ENCODE results near the gene AKR1B15. TPM values are rescaled to one million over a fixed set of nuclear protein-coding genes. Genes with fewer than 3 reads are reported as not detected.

Gene AKR1B15
- total and polyA plus RNA-seq, 2 of the 4 experiments (the other 2 are of a cell fraction): not detected

DNA sequence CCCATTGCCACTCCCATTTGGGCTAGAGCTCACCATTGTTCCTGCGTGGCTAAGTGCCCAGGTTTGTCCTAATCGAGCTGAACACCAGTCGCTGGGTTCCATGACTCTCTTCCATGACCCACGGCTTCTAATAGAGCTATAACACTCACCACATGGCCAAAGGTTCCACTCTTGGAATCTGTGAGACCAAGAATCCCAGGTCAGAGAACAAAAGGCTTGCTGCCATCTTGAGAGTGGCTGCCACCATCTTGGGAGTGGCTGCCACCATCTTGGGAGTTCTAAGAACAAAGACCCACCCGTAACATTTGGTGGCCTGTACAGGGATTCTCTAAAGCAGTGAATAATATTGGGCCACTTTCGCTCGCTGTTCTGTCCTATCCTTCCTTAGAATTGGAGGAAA, 37.0 kb downstream of the AKR1B15 start:
- H3K27ac ChIP-seq (ENCODE audit: insufficient read depth, low read length): no peak overlapping the region
- no peak overlapping the region for H2BK5ac ChIP-seq (ENCODE audit: low read depth, low read length, poor library complexity, severe bottlenecking)
- no peak overlapping the region for H3K56ac ChIP-seq (ENCODE audit: extremely low read depth, insufficient read depth, low read length)
- no peak overlapping the region for H2BK20ac ChIP-seq (ENCODE audit: low read depth, low read length)
- H4K8ac ChIP-seq (ENCODE audit: low read depth in 2 of 2, low read length in 2 of 2): no peak overlapping the region
- POLR2A ChIA-PET (ENCODE audit: unreplicated experiment): no interaction called here
- H4K20me1 ChIP-seq (ENCODE audit: insufficient read depth, low read length): no peaks in the 10 kb centered on the region
- no peak overlapping the region for H3K18ac ChIP-seq (ENCODE audit: low read depth, low read length)
- H3K9me1 ChIP-seq (ENCODE audit: insufficient read depth, low read length): no peaks in the 10 kb centered on the region
- H3K4me3 ChIP-seq (ENCODE audit: insufficient read depth, low read depth, low read length): no peak overlapping the region
- H3K4me2 ChIP-seq (ENCODE audit: low read depth, low read length): no peak overlapping the region
- H3K14ac ChIP-seq (replicated peaks; ENCODE audit: low read depth, low read length): no peak overlapping the region
- no peaks in the 10 kb centered on the region for H3K36me3 ChIP-seq (ENCODE audit: control insufficient read depth, insufficient read depth, low read length)
- no peak overlapping the region for H4K91ac ChIP-seq (ENCODE audit: insufficient read depth, low read depth, low read length)
- no peak for TF ChIP-seq NFE2L2 (IDR thresholded peaks at IDR 0.05; ENCODE audit: low read depth, low read length)
- no peak for TF ChIP-seq MAFK (IDR thresholded peaks at IDR 0.05; ENCODE audit: low read depth, low read length)
- TF ChIP-seq RFX5 (IDR thresholded peaks at IDR 0.05; ENCODE audit: low read depth, low read length): no peak
- no peak for TF ChIP-seq MXI1 (IDR thresholded peaks at IDR 0.05; ENCODE audit: borderline replicate concordance, low read depth, low read length)
- no peak for TF ChIP-seq POLR2A (IDR thresholded peaks at IDR 0.05; ENCODE audit: low read depth, low read length)
- H2AK5ac ChIP-seq (ENCODE audit: low read depth, low read length): no peak overlapping the region
- H3K4me1 ChIP-seq (ENCODE audit: control insufficient read depth, insufficient read depth, low read length): no peaks in the 10 kb centered on the region
- peaks cover 18% of the 10 kb centered on the region for H3K27me3 ChIP-seq (ENCODE audit: control insufficient read depth, insufficient read depth, low read length)
- DNase-seq (no peak), ATAC-seq (ENCODE audit: low read depth) (no peak)
- BruUV-seq (replicated peaks): no TSS peak
- no peak overlapping the region for H3K9ac ChIP-seq (ENCODE audit: low read depth, low read length)
- 73% methylated on average over 6 of the region's 7 CpGs; no CpG with 5 or more reads in 1 of the 2 experiments for WGBS, 2 experiments (ENCODE audit: extremely low coverage in 2 of 2, insufficient read length in 1 of 2)
- H2AFZ ChIP-seq (replicated peaks; ENCODE audit: low read length, poor library complexity): no peak overlapping the region
- dilution Hi-C loops (cut with HindIII; ENCODE audit: low sequenced_read_pairs, unreplicated experiment) (no loop called here), intact Hi-C loops (cut with micrococcal nuclease) (loop anchor here (5.0 kb wide), 1 partner anchor 209 kb away; no protein-coding TSS in a partner anchor), in situ Hi-C loops (cut with MboI; ENCODE audit: low sequenced_read_pairs) (no loop called here)
- H3K4ac ChIP-seq (ENCODE audit: low read depth, low read length): no peak overlapping the region
- no peak overlapping the region for H2AK9ac ChIP-seq (replicated peaks; ENCODE audit: low read depth, low read length, poor library complexity)
- no peak overlapping the region for H3K23ac ChIP-seq (ENCODE audit: low read depth, low read length)
- H3K79me1 ChIP-seq (ENCODE audit: low read depth in 1 of 2, low read length in 2 of 2): no peaks in the 10 kb centered on the region
- no peak overlapping the region for H2BK15ac ChIP-seq (ENCODE audit: low read depth, low read length)
- H4K5ac ChIP-seq (ENCODE audit: low read depth, low read length): no peak overlapping the region
- CTCF ChIA-PET: no interaction called here
- no peaks in the 10 kb centered on the region for H3K9me3 ChIP-seq (ENCODE audit: control insufficient read depth, insufficient read depth, low read length)
- H2BK120ac ChIP-seq (ENCODE audit: low read depth, low read length): no peak overlapping the region
